ENCODE data around the gene DES.

DES gene

DNA sequence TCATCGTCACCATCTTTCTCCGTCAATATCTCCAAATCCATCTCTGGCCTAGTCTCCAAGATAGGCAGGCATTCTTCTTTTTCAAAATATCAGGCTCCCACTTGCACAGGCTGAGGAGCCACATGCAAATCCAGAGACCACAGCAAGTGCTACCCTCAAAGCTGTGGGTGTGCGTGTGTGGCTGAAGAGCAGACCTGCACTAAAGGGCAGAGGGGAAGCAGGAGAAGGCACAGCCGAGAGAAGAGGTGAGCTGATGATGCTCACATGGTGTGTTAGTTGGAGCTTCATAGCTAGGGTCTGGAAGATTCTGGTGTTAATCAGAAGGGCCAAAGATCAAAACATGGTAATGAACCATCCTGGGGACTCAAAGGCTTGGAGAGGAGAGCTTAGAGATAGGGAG, 20.3 kb downstream of the DES start:
- no peak for DNase-seq (ENCODE audit: low spot score)

DNA sequence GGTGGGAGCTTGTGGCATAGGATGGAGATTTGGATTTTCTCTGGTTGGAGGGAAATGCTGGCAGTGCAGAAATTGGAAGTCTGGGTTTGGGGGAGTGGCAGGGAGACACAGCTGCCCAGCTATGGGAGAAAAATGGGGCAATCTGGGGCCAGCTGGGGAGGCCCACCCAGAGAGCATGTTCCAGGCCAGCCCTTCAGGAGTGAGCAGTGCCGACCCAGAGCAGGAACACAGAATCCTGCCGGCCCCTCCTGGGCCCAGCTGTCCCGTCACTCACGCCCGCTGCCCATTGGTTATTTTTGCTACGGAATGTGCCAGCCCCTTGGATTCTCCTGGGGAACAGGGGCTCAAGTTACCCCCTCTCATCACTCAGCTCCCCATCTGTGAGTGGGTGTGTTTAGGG, 21.3 kb downstream of the DES start:
- no peak for DNase-seq (ENCODE audit: low spot score)

DNA sequence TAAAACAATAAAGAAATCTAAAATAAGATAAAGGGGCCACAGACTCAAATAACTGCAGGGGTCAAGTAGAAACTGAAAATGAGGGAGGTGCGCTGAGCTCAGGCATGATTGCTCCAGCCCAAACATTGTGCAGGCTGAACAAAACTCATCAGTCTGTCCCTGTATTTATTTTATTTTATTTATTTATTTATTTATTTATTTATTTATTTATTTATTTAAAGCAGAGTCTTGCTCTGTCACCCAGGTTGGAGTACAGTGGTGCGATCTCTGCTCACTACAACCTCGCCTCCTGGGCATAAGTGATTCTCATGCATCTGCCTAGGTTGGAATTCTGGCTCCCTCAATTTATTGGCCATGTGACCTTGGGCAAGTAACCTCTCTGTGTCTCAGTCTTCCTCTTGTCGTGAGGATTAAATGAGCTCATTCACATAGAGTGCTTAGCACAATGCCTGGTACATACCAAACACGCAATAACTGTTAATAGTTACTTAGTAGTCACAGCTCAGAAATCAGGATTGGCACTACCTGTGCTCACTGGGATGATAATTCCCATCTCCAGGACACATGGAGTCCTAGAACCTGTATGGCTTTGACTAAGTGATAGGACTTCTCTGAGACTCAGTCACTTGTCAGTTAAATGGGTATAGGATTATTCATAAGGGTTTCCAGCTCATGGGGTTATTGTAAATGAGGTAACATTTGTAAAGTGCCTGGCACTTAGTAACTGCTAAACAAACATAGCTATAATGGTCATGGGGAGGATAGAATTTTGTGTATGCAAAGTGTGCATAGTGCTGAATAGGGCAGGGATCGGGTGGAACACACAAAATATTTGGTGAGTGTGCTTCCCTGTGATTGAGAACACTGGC, 22.4 kb downstream of the DES start:
- no peak for DNase-seq (ENCODE audit: low spot score)

DNA sequence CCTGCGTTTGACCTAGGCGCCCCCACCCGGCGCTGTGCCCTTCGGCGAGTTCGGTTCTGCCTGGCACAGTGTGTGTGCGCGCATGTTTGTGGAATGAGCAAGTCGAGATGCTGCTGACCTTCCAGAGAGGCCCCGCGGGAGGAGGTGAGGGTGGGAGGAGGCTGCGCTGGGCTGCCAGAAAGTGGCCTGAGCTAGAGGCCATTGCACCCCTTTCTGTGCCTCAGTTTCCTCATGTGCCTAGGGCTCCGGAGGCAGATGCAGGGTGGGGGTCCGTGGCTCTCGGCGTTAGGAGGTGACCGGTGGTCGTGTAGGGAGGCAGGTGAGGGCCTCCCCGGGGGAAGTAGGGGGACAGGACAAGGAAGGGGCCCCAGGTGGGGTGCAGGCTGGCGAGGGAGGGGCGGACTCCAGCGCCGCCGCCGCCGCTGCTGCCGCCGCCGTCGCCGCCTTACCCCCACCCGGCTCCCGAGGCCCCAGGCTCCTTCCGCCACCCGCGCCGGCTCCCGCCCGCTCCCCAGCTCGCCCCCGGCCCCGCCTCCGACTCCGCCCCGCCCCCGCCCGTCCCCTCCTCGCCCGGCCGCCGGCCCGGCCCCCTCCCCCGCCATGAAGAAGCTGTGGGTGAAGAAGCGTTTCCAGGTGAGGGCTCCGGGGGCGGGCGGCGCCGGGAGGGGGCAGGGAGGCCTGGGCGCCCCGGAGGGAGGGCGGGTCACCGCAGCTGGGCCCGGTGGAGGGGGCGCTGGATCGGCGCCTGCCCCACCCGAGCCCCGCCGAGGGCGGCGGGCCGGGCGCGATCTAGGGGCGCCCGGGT, 23.5 kb downstream of the DES start:
- peak; percentile 91 for DNase-seq (ENCODE audit: low spot score)

DNA sequence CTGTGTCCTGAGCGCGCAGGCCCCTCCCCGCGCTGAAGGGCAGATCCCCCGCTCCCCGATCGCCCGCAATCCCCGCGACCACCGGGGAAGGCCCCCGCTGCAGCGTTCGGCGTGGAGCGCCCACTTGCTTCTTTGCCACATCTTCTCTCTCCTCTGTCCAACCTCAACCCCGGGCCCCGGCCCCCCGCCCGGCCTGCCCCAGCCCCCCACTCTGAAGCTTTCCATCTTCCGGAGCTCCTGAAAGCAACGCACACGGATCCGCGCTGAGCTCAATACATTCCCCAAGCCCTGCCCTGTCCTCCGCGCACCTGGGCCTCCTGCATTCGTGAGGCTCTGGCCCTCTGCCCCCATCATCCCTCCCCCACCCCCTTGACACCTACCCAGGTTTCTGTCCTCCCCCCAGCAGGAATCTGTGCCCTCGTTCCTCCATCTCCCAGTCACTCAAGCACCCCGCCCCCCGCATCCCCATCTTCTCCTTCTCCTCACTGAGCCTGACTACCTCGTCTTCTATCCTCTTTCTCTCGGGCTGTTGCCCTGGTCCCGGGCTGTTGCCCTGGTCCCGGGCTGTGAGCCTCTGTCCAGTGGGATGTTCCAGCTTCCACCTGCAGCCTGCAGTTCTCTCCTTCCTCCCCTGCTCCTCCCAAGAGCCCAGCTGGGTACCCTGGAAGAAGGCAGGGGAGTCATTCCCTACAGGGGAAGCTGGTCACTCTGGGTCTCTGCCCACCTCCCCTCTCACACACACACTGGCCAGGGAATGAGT, 24.3 kb downstream of the DES start:
- DNase-seq (ENCODE audit: low spot score): no peak

DNA sequence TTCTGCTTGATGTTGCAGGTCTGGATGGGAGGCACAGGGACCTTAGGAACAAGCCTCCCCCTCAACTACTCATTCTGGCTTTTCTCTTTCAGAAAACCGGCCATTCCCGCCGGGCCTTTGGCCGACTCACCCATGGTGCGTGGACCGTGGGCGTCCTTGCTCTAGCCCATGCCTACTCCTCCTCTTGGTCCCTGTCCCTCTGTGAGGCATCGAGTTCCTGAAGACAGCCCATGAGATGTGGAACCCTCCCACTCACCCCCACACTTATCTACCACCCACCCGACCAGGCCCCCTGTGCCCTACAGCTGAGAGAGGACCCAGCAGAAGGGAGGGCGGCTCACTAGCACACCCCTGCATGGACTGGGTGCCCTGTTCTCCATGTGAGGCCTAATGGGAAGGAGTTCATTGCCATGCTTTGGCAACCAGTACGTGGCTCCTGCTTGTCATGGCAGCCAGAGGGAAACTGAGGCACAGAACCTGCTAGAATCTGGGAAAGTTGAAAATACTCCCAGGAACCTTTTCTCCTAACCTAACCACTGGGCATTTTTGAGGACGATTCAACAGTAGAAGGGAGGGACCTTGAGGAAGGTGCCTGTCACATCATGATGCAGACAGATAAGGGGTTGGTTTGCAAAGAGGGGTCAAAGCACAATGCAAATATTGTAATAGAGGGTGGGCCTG, 25.0 kb downstream of the DES start:
- DNase-seq (ENCODE audit: low spot score): no peak

DNA sequence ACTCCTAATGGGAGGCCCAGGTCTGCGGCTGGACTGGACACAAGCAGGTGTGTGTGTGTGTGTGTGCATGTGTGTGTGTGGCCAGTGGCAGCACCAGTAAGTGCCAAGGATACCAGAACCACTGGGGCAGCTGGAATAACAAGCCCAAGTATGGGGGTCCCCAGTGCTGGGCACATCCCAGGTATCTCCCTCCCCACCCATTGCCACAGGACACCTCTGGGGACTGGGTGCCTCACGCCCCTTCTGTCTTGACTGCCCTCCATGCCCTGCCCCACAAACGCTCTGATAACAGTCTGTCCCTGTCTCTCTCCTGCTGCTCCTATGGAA, 25.5 kb downstream of the DES start:
- DNase-seq (ENCODE audit: low spot score): no peak

DNA sequence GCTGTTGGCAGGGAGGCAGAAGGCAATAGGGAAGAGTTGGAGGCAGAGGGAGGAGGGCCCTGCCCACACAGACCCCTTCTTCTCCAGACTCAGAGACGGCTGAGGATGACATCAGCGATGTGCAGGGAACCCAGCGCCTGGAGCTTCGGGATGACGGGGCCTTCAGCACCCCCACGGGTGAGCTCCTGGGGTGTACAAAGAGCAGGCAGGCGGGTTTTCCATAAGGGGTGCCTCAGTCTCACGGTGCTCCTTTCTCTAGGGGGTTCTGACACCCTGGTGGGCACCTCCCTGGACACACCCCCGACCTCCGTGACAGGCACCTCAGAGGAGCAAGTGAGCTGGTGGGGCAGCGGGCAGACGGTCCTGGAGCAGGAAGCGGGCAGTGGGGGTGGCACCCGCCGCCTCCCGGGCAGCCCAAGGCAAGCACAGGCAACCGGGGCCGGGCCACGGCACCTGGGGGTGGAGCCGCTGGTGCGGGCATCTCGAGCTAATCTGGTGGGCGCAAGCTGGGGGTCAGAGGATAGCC, 26.5 kb downstream of the DES start:
- no peak for DNase-seq (ENCODE audit: low spot score)

DNA sequence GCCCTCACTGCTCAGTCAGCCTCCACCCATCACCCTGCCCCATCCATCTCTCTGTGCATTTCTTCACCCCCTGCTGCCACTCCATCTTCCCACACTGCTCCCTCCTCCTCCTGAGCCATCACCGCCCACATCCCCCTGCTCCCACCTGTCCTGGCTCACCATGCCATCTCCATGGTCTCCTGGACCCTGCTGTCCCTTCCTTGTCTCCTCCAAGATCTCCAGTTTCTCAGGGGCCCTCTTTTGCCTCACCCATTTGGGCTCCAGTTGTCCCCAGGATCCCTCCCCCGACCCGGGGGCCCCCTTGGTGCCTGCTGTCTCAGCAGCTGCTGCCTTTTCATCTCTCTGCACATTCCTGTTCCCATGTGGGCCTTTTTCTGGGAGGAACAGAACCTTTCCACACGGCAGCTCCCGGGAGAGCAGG, 27.1 kb downstream of the DES start:
- DNase-seq (ENCODE audit: low spot score): no peak

DNA sequence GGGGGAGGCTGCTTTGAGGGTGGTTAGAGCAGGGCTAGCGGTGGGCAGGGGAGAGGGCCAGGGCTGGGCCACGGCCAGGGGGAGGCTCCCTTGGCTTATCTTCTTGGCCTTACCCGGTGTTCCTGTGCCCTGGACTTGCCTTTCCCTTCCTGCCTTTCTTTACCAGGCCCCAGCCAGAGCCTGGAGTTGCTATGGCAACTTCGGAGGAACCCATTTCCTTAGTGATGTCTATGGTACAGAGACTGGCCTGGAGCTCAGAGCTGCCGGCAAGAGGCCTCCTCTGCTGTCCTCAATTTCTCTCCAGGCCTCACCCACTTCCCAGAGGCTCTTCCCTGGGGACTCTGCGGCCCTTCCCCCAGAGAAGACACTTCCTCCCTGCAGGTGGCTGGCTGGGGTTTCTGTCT, 27.9 kb downstream of the DES start:
- DNase-seq (ENCODE audit: low spot score): peak; percentile 69

DNA sequence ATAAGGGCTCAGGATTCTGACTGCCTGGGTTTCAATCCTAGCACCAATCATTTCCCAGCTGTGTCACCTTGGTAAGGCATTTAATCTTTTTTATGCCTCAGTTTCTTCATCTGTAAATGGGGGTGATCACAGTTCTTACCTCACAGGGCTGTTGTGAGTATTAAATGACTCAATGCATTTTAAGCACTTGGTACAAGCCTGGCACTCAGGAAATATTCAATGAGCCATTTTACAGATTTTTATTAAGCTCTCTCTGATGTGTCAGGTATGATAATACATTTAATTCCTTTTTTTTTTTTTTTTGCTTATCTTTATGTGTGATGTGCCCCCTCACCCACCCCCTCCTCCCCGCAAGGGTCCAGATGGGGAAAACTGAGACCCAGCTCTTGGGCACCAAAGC, 28.5 kb downstream of the DES start:
- DNase-seq (ENCODE audit: low spot score): no peak

DNA sequence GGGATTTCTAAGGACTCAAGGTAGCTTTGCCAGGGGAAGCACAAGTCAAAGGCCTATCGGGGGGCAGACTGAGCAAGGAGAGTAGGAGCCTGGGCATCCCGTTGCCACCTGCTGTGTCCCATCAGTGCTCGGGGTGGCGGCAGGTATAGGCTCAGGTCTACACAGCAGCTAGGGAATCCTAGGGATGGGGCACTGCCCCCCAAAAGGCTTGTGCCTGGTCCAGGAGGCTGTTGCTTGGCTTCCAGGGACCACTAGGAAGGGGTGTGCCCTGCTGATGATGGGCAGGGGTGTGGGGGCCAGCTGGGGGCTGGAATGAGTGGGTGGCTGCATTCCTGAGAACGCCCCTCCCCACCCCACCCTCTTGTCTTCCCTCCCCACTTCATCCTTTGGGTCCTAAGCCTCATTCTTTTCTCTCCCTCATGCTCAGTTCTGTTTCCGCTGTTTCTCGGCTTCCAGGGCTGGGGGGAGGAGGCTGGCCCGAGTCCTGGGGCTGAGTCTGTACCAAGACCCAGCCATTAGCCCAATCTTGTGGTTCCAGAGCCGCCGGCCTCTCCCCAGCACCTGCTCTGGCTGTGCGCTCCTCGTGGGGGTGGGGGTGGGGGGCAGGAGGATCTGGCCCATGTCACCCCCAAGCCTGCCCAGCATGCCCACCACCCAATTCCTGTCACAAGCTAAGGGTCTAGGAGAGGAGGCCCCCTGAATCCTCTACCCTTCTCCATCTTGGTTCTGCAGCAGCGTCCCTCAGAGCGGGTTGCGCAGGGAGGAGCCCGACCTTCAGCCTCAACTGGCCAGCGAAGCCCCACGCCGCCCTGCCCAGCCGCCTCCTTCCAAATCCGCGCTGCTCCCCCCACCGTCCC, 29.3 kb downstream of the DES start:
- no peak for DNase-seq (ENCODE audit: low spot score)

DNA sequence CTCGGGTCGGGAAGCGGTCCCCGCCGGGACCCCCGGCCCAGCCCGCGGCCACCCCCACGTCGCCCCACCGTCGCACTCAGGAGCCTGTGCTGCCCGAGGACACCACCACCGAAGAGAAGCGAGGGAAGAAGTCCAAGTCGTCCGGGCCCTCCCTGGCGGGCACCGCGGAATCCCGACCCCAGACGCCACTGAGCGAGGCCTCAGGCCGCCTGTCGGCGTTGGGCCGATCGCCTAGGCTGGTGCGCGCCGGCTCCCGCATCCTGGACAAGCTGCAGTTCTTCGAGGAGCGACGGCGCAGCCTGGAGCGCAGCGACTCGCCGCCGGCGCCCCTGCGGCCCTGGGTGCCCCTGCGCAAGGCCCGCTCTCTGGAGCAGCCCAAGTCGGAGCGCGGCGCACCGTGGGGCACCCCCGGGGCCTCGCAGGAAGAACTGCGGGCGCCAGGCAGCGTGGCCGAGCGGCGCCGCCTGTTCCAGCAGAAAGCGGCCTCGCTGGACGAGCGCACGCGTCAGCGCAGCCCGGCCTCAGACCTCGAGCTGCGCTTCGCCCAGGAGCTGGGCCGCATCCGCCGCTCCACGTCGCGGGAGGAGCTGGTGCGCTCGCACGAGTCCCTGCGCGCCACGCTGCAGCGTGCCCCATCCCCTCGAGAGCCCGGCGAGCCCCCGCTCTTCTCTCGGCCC, 30.1 kb downstream of the DES start:
- DNase-seq (ENCODE audit: low spot score): no peak

DNA sequence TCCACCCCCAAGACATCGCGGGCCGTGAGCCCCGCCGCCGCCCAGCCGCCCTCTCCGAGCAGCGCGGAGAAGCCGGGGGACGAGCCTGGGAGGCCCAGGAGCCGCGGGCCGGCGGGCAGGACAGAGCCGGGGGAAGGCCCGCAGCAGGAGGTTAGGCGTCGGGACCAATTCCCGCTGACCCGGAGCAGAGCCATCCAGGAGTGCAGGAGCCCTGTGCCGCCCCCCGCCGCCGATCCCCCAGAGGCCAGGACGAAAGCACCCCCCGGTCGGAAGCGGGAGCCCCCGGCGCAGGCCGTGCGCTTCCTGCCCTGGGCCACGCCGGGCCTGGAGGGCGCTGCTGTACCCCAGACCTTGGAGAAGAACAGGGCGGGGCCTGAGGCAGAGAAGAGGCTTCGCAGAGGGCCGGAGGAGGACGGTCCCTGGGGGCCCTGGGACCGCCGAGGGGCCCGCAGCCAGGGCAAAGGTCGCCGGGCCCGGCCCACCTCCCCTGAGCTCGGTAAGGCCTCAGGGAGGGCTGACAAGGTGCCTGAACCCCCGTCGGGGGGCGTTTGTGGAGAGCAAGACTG, 30.7 kb downstream of the DES start:
- no peak for DNase-seq (ENCODE audit: low spot score)

DNA sequence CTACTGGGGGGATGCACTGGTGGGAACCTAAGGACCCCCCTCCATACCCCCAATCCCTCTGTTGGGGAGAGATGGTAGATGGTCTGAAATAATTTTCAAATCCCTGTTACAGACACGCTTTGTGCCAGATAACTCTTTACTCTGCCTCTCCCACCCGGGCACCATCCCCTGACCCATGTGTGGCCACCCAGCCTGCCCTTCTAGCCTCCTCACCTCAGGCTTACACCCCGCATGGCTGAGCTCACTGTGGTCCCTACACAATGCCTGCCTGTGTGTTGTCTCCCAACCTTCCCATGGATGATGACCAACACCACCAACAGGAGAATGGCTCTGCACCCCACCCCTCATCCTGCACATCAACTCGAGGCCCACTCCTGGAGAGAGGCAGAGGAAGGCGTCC, 31.4 kb downstream of the DES start:
- DNase-seq (ENCODE audit: low spot score): no peak

DNA sequence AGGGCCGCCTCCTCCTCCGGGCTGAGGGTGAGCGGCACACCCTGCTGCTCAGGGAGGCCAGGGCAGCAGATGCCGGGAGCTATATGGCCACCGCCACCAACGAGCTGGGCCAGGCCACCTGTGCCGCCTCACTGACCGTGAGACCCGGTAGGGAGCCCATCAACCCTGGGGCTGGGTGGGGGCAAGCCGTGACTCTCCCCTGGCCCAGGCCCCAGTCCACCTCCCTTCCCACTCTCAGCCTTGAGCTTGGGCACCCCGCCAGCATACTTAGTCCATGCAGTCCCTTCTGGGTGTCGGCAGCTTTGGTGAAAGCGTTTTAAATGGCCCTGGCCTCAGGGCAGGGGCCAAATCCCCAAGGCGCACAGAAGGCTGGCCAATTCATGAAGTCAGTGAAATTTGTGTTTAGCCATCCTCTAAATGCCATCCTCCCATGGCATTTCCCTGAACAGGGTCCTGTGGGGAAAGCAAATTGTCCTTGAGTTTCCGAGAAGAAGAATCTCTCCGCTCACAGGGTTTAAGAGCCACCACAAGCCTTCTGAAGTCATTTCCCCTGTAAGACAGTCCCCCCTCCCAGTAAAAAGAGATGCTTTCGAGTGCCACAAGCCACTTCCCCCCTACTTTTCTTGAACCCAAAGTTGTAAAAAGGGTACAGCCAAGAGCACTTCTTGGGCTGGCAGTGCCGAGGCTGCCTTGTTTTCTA, 33.6 kb downstream of the DES start:
- DNase-seq (ENCODE audit: low spot score): no peak

DNA sequence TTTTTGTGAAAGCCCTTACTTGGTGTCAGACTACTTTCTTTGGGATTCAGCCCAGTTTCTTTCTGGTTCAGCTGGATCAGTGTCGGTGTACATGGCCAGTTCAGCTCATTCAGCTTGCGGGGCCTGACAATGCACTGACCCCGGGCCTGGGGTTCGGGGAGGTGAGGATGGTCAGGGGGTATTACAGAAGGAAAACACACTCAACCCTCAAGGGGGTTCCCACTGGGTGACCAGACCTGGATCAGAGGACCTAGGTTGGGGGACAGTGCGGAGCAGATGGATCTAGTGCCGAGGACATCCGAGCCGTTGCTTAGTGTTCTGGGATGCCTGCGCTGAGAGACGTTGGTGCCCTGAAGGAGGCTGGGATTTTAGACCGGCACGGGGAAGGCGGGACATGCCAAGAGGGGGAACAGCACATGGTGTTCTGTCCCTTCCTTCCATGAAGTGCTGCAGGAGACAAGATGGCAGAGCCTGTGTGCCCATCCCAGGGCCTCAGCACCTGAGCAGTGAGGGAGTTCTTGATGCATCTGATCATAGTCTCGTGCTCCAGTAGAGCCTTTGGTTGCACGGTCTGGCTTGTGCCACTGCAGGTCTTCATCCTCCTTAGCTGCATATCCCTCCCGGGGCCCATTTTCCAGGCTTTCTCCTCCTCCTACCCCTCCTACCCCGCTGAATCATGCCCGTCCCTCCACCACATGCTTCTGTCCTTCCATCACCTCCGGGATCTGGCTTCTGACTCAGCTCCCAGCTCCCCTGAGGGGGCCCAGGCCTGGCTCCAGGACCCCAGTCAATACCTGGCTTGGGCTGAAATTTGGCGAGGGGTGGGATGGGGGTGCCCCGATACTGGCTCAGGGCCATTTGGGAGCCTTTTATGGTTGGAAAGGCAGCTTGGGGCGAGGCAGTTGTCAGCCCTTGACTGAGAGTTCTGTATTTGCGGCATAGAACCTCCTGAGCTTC, 34.5 kb downstream of the DES start:
- peak; percentile 96 for DNase-seq (ENCODE audit: low spot score)

Measured in AG20443 (cell line).